ENCODE measurements around the gene CRYBB3. TPM values are rescaled to one million over a fixed set of nuclear protein-coding genes. Genes with fewer than 3 reads are reported as not detected.
"Not testable (repeated sequence)": the region's sequence is repeated elsewhere in the genome, so short reads cannot be mapped to it uniquely, and the experiment has no call there.

CRYBB3 gene
- total RNA-seq, 2 experiments from 2014 or later = not detected

DNA sequence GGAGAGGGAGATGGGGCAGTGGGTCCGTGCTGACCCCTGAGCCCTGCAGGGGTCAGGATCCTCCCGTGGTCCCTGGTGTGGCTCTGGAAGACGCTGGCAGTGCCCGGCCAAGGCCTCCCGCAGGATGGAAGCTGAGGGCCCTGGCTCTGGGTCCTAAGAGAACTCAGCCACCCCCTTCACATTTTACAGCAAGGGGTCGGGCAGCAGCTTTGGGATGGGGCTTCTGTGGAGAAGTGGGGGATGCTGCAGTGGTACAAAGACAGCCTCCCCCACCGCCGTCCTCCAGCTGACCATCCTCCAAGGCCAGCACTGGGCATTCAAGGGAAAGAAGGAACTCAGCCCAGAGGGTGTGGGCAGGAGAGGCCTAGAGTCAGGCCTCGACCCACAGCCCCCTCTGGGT, 21.8 kb upstream of the CRYBB3 start:
- H3K4me1 Mint-ChIP-seq (ENCODE audit: low read depth) = no peaks in the 10 kb centered on the region
- H3K9me3 Mint-ChIP-seq = peaks cover 8% of the 10 kb centered on the region
- no peak for DNase-seq
- H3K27me3 Mint-ChIP-seq (ENCODE audit: low read depth) = no peaks in the 10 kb centered on the region
- no peak overlapping the region for H3K27ac Mint-ChIP-seq
- intact Hi-C loops (cut with micrococcal nuclease) = no loop called here
- H3K4me3 Mint-ChIP-seq = no peak overlapping the region
- H3K36me3 Mint-ChIP-seq (ENCODE audit: low read depth) = peaks cover 17% of the 10 kb centered on the region
- CTCF ChIA-PET = interaction anchor here (0.7 kb wide), 1 partner anchor 155 kb away, joined by 3 read pairs; no protein-coding TSS in a partner anchor

DNA sequence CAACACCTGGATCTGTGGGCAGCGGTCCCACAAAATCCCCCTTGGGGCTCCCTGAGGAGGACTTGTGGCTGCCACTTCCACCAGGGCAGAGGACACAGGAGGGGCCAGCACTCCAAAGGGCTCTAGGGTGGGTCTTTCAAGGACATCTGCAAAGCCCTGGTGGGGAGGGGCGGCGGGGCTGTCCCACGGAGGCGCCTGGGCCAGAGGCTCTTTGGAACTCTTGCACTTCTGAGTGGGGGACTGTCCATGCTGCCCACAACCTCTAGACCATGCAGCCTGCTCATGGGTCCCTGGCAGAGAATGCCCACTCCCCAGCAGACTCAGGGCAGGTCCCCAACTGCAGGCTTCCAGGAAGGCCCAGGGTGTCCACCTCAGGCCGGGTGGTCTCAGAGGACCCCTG, 21.3 kb upstream of the CRYBB3 start:
- H3K9me3 Mint-ChIP-seq; CTCF ChIA-PET; H3K4me1 Mint-ChIP-seq (ENCODE audit: low read depth); DNase-seq; H3K27me3 Mint-ChIP-seq (ENCODE audit: low read depth); intact Hi-C loops (cut with micrococcal nuclease); H3K27ac Mint-ChIP-seq: not testable (repeated sequence)
- Mint-ChIP-seq H3K4me3 (peak overlapping the region; percentile 34), H3K36me3 (ENCODE audit: low read depth) (peaks cover 17% of the 10 kb centered on the region)

DNA sequence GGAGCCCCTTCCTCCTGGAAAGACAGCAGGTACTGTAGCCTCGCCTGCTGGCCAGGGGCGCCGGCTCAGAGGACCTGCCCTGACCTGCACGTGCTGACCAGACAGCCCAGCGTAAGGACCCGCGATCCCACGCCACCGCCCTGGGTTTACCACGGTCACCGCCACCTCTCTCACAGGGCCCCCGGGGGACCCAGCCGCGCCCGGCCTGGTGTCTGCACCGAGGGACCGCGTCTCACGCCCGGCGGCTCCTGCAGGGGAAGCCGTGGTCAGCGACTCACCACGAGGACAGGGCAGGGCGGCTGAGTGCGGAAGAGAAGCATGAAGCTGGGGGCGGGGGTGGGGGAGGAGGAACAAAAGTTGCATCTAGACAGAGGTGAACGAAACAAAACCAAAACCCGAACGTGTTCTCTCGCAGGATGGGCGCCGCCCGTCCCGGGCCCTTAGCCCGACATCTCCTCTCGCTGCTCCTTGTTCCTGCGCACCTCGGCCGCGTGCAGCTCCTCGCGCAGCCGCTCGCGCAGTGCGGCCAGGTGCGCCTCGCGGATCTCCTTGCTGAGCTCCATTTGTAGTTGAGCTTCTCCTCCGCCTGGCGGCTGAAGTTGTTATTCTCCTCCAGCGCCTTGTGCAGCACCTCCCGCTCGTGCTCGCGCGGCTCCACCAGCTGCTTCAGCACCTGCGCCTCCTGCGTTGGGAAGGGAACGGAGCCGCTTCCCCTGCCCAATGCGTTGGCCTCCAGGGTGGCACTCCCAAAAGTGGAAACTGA, 20.6 kb upstream of the CRYBB3 start:
- H3K9me3 Mint-ChIP-seq; H3K4me1 Mint-ChIP-seq (ENCODE audit: low read depth); H3K27me3 Mint-ChIP-seq (ENCODE audit: low read depth); H3K4me3 Mint-ChIP-seq; CTCF ChIA-PET; intact Hi-C loops (cut with micrococcal nuclease); H3K27ac Mint-ChIP-seq; DNase-seq: not testable (repeated sequence)
- H3K36me3 Mint-ChIP-seq (ENCODE audit: low read depth) = peaks cover 17% of the 10 kb centered on the region

DNA sequence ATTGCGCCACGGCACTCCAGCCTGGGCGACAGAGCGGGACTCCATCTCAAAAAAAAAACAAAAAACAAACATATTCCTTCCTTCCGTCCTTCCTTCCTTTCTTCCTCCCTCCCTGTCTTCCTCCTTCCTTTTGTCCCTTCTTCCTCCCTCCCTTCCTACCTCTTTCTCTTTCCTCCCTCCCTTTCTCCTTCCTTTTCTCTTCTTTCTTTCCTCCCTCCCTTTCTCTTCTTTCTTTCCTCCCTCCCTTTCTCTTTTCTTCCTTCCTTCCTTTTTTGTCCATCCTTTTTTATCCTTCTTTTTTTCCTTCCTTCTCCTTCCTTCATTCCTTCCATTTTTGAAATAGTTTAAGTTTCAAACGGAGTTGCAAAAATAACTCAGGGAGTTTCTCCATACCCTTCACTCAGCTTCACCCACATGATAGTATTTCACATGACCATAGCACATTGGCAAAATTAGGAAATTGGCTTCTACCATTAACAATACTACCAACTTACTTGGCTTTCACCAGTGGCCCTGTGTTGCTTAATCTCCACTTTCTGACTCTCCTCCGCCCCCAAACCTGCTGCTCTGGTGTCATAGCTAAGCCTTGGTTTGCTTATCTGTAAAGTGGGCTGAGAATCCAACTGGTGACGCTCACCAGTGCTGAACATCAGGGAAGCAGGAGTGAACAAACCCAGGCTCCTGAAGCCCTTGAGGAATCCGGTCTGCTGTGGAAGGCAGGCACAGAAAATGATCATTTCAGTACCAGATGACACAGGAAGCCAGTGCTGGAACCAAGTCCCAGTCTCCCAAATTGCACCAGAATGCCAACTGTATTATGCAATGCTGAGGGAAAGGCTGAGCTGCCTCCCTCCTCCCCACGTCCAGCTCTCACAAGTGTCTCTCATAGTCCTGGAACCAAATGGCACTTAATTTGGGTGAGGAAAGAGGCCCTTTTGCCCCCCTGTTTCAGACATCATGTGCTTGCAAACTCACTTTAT, 17.2 kb upstream of the CRYBB3 start:
- Mint-ChIP-seq H3K4me1 (ENCODE audit: low read depth) (no peaks in the 10 kb centered on the region), H3K36me3 (ENCODE audit: low read depth) (peaks cover 11% of the 10 kb centered on the region), H3K27me3 (ENCODE audit: low read depth) (no peaks in the 10 kb centered on the region), H3K4me3 (no peak overlapping the region), H3K27ac (no peak overlapping the region), H3K9me3 (peaks cover 8% of the 10 kb centered on the region)
- intact Hi-C loops (cut with micrococcal nuclease) = no loop called here
- CTCF ChIA-PET = no interaction called here
- DNase-seq = no peak

DNA sequence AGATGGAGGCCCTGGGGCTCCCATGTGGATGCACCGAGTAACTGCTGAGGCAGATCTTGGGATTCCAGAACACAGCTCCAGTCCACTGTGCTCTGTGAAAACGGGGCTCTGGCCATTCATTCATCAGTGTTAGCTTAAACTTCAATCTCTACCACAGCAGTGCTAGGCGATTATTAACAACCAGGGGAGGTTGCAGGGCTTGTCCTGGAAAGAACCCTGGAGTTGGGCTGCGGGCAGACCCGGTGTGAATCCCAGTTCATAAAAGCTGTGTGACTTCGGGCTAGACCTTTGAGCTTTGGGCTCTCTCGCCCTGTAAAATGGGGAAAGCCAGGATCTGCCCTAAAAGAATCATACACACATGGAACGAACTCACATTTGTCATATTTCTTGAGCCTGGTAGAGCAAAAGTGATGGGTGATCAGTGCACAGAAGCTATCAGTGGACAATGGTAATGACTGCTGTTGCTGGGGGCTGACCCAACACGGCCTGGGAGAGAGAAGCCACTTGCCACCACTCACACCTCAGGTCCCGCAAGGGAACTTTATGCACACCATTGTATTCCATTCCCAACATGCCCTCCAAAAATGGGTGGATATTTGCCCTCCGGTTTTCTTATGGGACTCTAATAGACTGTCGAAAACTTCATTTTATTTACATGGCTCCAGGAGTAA, 15.6 kb upstream of the CRYBB3 start:
- Mint-ChIP-seq H3K27ac (no peak overlapping the region), H3K9me3 (peaks cover 8% of the 10 kb centered on the region), H3K4me1 (ENCODE audit: low read depth) (no peaks in the 10 kb centered on the region), H3K27me3 (ENCODE audit: low read depth) (no peaks in the 10 kb centered on the region), H3K36me3 (ENCODE audit: low read depth) (peaks cover 11% of the 10 kb centered on the region), H3K4me3 (no peak overlapping the region)
- intact Hi-C loops (cut with micrococcal nuclease) = no loop called here
- CTCF ChIA-PET = interaction anchor here (1.4 kb wide), 1 partner anchor 17 kb away, joined by 4 read pairs; no protein-coding TSS in a partner anchor
- no peak for DNase-seq

DNA sequence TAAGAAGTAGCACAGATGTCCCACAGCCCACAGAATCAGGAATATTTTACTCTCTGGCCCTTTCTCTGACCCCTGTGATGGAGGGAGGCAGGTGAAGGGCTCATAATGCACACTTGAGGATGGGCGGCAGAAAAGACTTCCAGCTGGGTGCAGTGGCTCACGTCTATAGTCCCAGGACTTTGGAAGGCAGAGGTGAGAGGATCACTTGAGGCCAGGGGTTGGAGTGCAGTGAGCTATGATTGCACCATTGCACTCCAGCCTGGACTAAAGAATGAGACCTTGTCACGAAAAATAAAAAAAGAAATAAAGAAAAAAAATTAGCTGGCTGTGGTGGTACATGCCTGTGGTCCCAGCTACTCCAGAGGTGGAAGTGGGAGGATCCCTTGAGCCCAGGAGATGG, 13.5 kb upstream of the CRYBB3 start:
- DNase-seq = no peak
- Mint-ChIP-seq H3K27me3 (ENCODE audit: low read depth) (no peaks in the 10 kb centered on the region), H3K27ac (no peak overlapping the region), H3K9me3 (no peaks in the 10 kb centered on the region), H3K4me3 (no peak overlapping the region), H3K4me1 (ENCODE audit: low read depth) (no peaks in the 10 kb centered on the region), H3K36me3 (ENCODE audit: low read depth) (peaks cover 2% of the 10 kb centered on the region)
- intact Hi-C loops (cut with micrococcal nuclease) = no loop called here
- CTCF ChIA-PET = interaction anchor here (1.5 kb wide), 1 partner anchor 16 kb away, joined by 7 read pairs; no protein-coding TSS in a partner anchor

DNA sequence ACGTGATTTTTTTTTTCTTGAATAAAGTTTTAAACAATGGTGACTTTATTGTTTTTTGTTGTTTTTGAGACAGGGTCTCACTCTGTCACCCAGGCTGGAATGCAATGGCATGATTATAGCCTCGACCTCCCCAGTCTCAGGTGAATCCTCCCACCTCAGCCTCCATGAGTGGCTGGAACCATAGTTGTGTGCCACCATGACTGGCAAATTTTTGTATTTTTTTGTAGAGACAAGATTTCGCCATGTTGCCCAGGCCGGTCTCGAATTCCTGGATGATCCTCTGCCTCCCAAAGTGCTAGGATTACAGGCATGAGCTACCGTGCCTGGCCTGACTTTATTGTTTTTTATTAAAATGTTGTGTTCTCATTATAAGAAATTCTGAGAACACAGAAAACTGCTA, 12.2 kb upstream of the CRYBB3 start:
- Mint-ChIP-seq H3K9me3 (no peaks in the 10 kb centered on the region), H3K27ac (no peak overlapping the region), H3K4me3 (no peak overlapping the region), H3K27me3 (ENCODE audit: low read depth) (no peaks in the 10 kb centered on the region), H3K4me1 (ENCODE audit: low read depth) (no peaks in the 10 kb centered on the region), H3K36me3 (ENCODE audit: low read depth) (no peaks in the 10 kb centered on the region)
- CTCF ChIA-PET = interaction anchor here (1.5 kb wide), 1 partner anchor 14 kb away, joined by 7 read pairs; no protein-coding TSS in a partner anchor
- no peak for DNase-seq
- intact Hi-C loops (cut with micrococcal nuclease) = no loop called here

DNA sequence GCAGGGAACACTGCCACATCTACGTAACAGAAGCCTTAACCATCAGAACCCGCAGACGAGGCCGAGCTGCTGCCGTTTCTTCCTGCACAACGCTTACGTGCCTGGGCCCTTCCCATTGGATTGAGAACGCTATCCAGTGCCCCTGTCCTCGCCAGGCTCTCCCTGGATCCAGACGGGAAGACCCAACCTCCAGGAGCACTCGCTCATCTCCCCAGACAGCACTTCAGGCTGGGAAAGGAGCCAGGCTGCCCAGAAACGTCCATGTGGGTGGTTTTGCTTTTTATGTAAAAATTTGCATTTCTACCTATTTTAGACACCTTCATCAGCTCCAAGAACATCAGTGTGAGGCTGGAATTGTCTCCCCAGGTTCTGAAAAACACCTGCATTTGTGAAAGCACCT, 7.3 kb upstream of the CRYBB3 start:
- peaks cover 2% of the 10 kb centered on the region for H3K36me3 Mint-ChIP-seq (ENCODE audit: low read depth)
- no peaks in the 10 kb centered on the region for H3K27me3 Mint-ChIP-seq (ENCODE audit: low read depth)
- H3K9me3 Mint-ChIP-seq = no peaks in the 10 kb centered on the region
- no peak overlapping the region for H3K27ac Mint-ChIP-seq
- CTCF ChIA-PET = no interaction called here
- intact Hi-C loops (cut with micrococcal nuclease) = no loop called here
- no peaks in the 10 kb centered on the region for H3K4me1 Mint-ChIP-seq (ENCODE audit: low read depth)
- DNase-seq = no peak
- H3K4me3 Mint-ChIP-seq = no peak overlapping the region

DNA sequence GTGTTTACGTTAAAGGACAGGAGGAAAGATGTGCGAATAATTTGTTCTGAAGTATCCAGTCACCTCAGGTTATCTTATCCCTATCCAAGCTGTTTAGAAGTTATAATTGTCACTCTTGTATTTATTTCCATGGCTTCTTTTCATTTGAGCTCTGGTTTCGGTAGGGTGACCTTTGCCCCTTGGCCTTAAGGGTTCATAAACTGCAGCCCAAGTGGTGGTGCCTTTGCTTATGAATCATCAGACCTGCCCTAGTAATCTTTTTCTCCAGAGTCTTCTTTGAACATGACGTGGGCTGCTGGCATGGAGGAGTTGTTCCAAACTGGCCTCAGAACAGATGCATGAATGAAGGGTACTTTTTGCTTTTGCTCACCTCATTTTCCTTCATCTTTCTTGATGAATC, 6.5 kb upstream of the CRYBB3 start:
- no peaks in the 10 kb centered on the region for H3K9me3 Mint-ChIP-seq
- H3K4me3 Mint-ChIP-seq = no peak overlapping the region
- intact Hi-C loops (cut with micrococcal nuclease) = no loop called here
- DNase-seq = no peak
- H3K36me3 Mint-ChIP-seq (ENCODE audit: low read depth) = peaks cover 2% of the 10 kb centered on the region
- no peak overlapping the region for H3K27ac Mint-ChIP-seq
- H3K27me3 Mint-ChIP-seq (ENCODE audit: low read depth) = no peaks in the 10 kb centered on the region
- CTCF ChIA-PET = no interaction called here
- H3K4me1 Mint-ChIP-seq (ENCODE audit: low read depth) = no peaks in the 10 kb centered on the region

DNA sequence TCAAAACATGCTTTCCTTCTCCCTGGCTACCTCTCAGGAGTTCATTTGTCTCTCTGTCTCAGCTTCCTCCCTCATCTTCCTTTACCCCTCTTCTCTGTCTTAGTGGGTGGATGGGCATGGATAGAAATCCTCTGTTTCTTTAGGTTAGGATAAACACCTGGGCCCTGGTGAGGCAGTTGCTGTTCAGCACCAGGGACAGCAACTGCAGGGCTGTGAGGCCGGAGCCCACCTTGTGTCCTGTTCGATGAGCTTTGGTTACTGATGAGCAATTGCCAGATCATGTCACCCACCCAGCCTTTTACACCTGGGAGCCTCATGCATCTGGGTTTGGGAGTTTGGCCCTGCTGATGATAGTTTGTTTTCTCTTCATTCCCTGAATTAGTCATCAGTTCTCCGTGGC, 6.1 kb upstream of the CRYBB3 start:
- Mint-ChIP-seq H3K27ac (no peak overlapping the region), H3K4me3 (no peak overlapping the region), H3K36me3 (ENCODE audit: low read depth) (peaks cover 2% of the 10 kb centered on the region), H3K9me3 (no peaks in the 10 kb centered on the region), H3K4me1 (ENCODE audit: low read depth) (no peaks in the 10 kb centered on the region), H3K27me3 (ENCODE audit: low read depth) (no peaks in the 10 kb centered on the region)
- DNase-seq = no peak
- CTCF ChIA-PET = no interaction called here
- intact Hi-C loops (cut with micrococcal nuclease) = no loop called here

DNA sequence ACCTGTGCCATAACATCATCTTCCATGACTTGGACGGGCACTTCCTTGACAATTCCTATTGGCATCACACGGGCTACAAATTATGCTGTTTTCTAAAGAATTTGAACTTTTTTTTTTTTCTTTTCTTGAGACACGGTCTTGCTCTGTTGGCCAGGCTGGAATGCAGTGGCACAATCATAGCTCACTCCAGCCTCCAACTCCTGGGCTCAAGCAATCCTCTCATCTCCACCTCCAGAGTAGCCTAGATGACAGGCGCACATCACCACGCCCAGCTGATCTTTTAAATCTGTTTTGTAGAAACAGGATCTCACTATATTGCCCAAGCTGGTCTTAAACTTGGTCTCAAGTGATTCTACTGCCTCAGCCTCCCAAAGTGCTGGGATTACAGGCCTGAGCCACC, 3.3 kb upstream of the CRYBB3 start:
- H3K9me3 Mint-ChIP-seq = no peaks in the 10 kb centered on the region
- H3K36me3 Mint-ChIP-seq (ENCODE audit: low read depth) = peaks cover 2% of the 10 kb centered on the region
- no peak overlapping the region for H3K27ac Mint-ChIP-seq
- no peaks in the 10 kb centered on the region for H3K27me3 Mint-ChIP-seq (ENCODE audit: low read depth)
- no peaks in the 10 kb centered on the region for H3K4me1 Mint-ChIP-seq (ENCODE audit: low read depth)
- no peak for DNase-seq
- intact Hi-C loops (cut with micrococcal nuclease) = no loop called here
- no peak overlapping the region for H3K4me3 Mint-ChIP-seq
- CTCF ChIA-PET = interaction anchor here (0.6 kb wide), 1 partner anchor 142 kb away, joined by 6 read pairs; no protein-coding TSS in a partner anchor

DNA sequence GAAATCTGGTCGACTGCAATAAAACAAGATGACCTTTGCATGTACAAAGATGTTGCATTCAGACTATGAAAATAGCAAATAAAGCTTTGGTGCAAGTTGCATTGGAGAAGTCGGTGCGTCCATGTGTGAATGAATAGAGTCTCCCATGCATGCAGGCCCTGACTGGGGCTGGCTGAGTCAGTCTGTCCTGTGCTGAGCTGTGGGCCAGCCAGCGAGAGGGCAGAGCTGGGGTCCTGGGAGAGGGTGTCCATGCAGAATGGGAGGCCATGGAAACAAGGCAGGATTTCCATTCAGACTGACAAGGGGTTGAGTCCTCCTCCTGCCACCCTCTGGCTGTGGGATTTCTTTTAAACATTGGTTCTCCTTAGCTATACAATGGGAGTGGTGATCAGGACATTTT, 2.3 kb upstream of the CRYBB3 start:
- CTCF ChIA-PET = interaction anchor here (0.5 to 0.8 kb wide), 2 partner anchors 14 to 171 kb away, joined by 3 read pairs; no protein-coding TSS in a partner anchor
- no peaks in the 10 kb centered on the region for H3K27me3 Mint-ChIP-seq (ENCODE audit: low read depth)
- no peak overlapping the region for H3K27ac Mint-ChIP-seq
- H3K4me3 Mint-ChIP-seq = no peak overlapping the region
- DNase-seq = no peak
- intact Hi-C loops (cut with micrococcal nuclease) = no loop called here
- peaks cover 2% of the 10 kb centered on the region for H3K36me3 Mint-ChIP-seq (ENCODE audit: low read depth)
- H3K4me1 Mint-ChIP-seq (ENCODE audit: low read depth) = no peaks in the 10 kb centered on the region
- no peaks in the 10 kb centered on the region for H3K9me3 Mint-ChIP-seq
